HG03135 (cell line): ENCODE results near the gene PALMD.

ENCODE experiments used
- ATAC-seq: cut with Tn5 transposase; IDR thresholded peaks from one replicate; pipeline ENCODE4 v1.9.1; 2021; ENCODE audit warnings: mild to moderate bottlenecking, moderate library complexity; ENCODE audit not compliant: unreplicated experiment

Gene PALMD

GRCh38 chr1:99634971-99635624 lies 10.8 kb upstream of the PALMD start:
- ATAC-seq, result no peak

GRCh38 chr1:99635664-99636063 lies 10.2 kb upstream of the PALMD start:
- no peak for ATAC-seq

GRCh38 chr1:99636647-99637175 lies 9.2 kb upstream of the PALMD start:
- ATAC-seq, result no peak

GRCh38 chr1:99638853-99639252 lies 7.1 kb upstream of the PALMD start:
- no peak for ATAC-seq

GRCh38 chr1:99639408-99639807 lies 6.5 kb upstream of the PALMD start:
- ATAC-seq, result no peak

- ATAC-seq, result no peak
These were observed 6.0 kb upstream of the PALMD start for GRCh38 chr1:99639945-99640344.

GRCh38 chr1:99640672-99641071 lies 5.2 kb upstream of the PALMD start:
- ATAC-seq, result no peak

GRCh38 chr1:99641558-99641957 lies 4.4 kb upstream of the PALMD start:
- ATAC-seq, result no peak

- no peak for ATAC-seq
These were observed 3.9 kb upstream of the PALMD start for GRCh38 chr1:99642053-99642452.

- no peak for ATAC-seq
These were observed 2.7 kb upstream of the PALMD start for GRCh38 chr1:99643021-99643779.

GRCh38 chr1:99644279-99645004 lies 1.5 kb upstream of the PALMD start:
- no peak for ATAC-seq

- ATAC-seq, result no peak
These were observed 710 bp upstream of the PALMD start for GRCh38 chr1:99645203-99645602.

GRCh38 chr1:99646868-99647267 lies 955 bp downstream of the PALMD start:
- ATAC-seq, result no peak

- no peak for ATAC-seq
These were observed 1.6 kb downstream of the PALMD start for GRCh38 chr1:99647490-99647889.

GRCh38 chr1:99648107-99648506 lies 2.2 kb downstream of the PALMD start:
- ATAC-seq, result no peak

- no peak for ATAC-seq
These were observed 4.1 kb downstream of the PALMD start for GRCh38 chr1:99650030-99650429.

GRCh38 chr1:99650773-99651437 lies 5.0 kb downstream of the PALMD start:
- no peak for ATAC-seq

GRCh38 chr1:99652881-99653281 lies 7.0 kb downstream of the PALMD start:
- ATAC-seq, result no peak

- ATAC-seq, result no peak
These were observed 9.5 kb downstream of the PALMD start for GRCh38 chr1:99655376-99655775.

- no peak for ATAC-seq
These were observed 10.8 kb downstream of the PALMD start for GRCh38 chr1:99656701-99657100.
